K562 (cell line): ENCODE measurements around the gene FGFR4. TPM values are rescaled to one million over a fixed set of nuclear protein-coding genes. Genes with fewer than 3 reads are reported as not detected.

ENCODE experiments used
- CREB1 ChIP-seq, 2 experiments: sonication (generic) in 1 of 2; formaldehyde crosslinking in 1 of 2; IDR thresholded peaks; 2 replicates each; pipeline versions ENCODE4 v1.6.1 to v1.8.0; 2012 to 2022; ENCODE audit warnings: inconsistent platforms in 1 of 2, mild to moderate bottlenecking in 1 of 2, missing genetic modification reagents in 1 of 2, moderate library complexity in 1 of 2
- HBP1 ChIP-seq: fragments of 450-650 bp; formaldehyde crosslinking; IDR thresholded peaks from 2 replicates; pipeline ENCODE4 v1.4.0; 2022; ENCODE audit warnings: missing genetic modification characterization
- ILK ChIP-seq: fragments of 450-650 bp; IDR thresholded peaks from 2 replicates; pipeline ENCODE4 v1.6.1; 2016; ENCODE audit warnings: missing genetic modification characterization, low read depth, mild to moderate bottlenecking, missing compliant biosample characterization, moderate library complexity, borderline replicate concordance
- KDM1A ChIP-seq, 2 experiments: fragments of 450-650 bp; IDR thresholded peaks; 2 replicates each; pipeline ENCODE4 v1.6.1; 2016; ENCODE audit warnings: mild to moderate bottlenecking in 2 of 2
- KDM4B ChIP-seq, 2 experiments: fragments of 450-650 bp in 1 of 2; sonication (generic) in 1 of 2; IDR thresholded peaks; 2 replicates each; pipeline ENCODE4 v1.6.1; 2016 to 2017; ENCODE audit warnings: borderline replicate concordance in 2 of 2, antibody characterized with exemption in 1 of 2, low read depth in 1 of 2, mild to moderate bottlenecking in 1 of 2
- KHSRP ChIP-seq: fragments of 450-650 bp; IDR thresholded peaks from 2 replicates; pipeline ENCODE4 v1.6.1; 2017
- NCOA1 ChIP-seq: fragments of 450-650 bp; IDR thresholded peaks from 2 replicates; pipeline ENCODE4 v1.6.1; 2016; ENCODE audit warnings: low read depth
- REST ChIP-seq, 2 experiments: fragments of 450-650 bp; formaldehyde crosslinking in 1 of 2; IDR thresholded peaks; 2 replicates each; pipeline versions ENCODE4 v1.4.0 to v1.6.1; 2014 to 2020; ENCODE audit warnings: mild to moderate bottlenecking in 2 of 2, borderline replicate concordance in 1 of 2, low read depth in 1 of 2
- TBL1XR1 ChIP-seq, 2 experiments: IDR thresholded peaks; 2 replicates each; pipeline ENCODE4 v1.6.1; 2012; ENCODE audit warnings: improper control_type of control experiment in 2 of 2, low read length in 2 of 2, mild to moderate bottlenecking in 1 of 2
- THRB ChIP-seq: fragments of 450-650 bp; formaldehyde crosslinking; conservative IDR thresholded peaks from 2 replicates; pipeline ENCODE4 v1.4.0; 2022; ENCODE audit warnings: mild to moderate bottlenecking, missing genetic modification characterization
- XRCC5 ChIP-seq: fragments of 200-400 bp; formaldehyde crosslinking; IDR thresholded peaks from 2 replicates; pipeline ENCODE4 v1.6.1; 2017; ENCODE audit warnings: low read depth, mild to moderate bottlenecking, low read length
- ZNF282 ChIP-seq: sonication (generic); formaldehyde crosslinking; IDR thresholded peaks from 2 replicates; pipeline ENCODE4 v1.8.1; 2023; ENCODE audit warnings: missing genetic modification reagents
- polyA plus RNA-seq, 8 experiments: library from polyadenylated mRNA; depleted of rRNA in 4 of 8; stranded (reverse) in 5 of 8; unstranded in 3 of 8; fragments of >200 nt; fragmentation: Nextera tagmentation in 2 of 8; fragmentation: Illumina TruSeq in 1 of 8; extraction: Ambion mirVana in 2 of 8; extraction: Trizol in 1 of 8; gene quantifications; 2 replicates each; pipeline versions ENCODE4 v1.2.1 to v1.2.3, GENCODE V29; 2011 to 2014; ENCODE audit warnings: inconsistent platforms in 1 of 8, missing spikeins in 1 of 8
- total RNA-seq, 7 experiments: library from RNA; depleted of rRNA in 6 of 7; stranded (reverse); fragments of >200 nt in 6 of 7; fragmentation: Illumina TruSeq in 2 of 7; extraction: Trizol in 2 of 7; gene quantifications; 2 replicates each; pipeline versions ENCODE4 v1.2.1 to v1.2.3, GENCODE V29; 2011 to 2021; ENCODE audit warnings: low replicate concordance in 1 of 7
- TF ChIP-seq, protein P1 (sequence below): fragments of 200-800 bp; sonication (Bioruptor generic); IDR thresholded peaks from 2 replicates; pipeline ENCODE4 v1.6.1; 2017; ENCODE audit warnings: missing genetic modification characterization, missing compliant biosample characterization

Gene FGFR4
- total and polyA plus RNA-seq, 9 of the 15 experiments (the other 6 are each of a cell fraction or from before 2014, with no cell fraction given), result 0.76 to 35.4 (median 7.5) TPM

DNA sequence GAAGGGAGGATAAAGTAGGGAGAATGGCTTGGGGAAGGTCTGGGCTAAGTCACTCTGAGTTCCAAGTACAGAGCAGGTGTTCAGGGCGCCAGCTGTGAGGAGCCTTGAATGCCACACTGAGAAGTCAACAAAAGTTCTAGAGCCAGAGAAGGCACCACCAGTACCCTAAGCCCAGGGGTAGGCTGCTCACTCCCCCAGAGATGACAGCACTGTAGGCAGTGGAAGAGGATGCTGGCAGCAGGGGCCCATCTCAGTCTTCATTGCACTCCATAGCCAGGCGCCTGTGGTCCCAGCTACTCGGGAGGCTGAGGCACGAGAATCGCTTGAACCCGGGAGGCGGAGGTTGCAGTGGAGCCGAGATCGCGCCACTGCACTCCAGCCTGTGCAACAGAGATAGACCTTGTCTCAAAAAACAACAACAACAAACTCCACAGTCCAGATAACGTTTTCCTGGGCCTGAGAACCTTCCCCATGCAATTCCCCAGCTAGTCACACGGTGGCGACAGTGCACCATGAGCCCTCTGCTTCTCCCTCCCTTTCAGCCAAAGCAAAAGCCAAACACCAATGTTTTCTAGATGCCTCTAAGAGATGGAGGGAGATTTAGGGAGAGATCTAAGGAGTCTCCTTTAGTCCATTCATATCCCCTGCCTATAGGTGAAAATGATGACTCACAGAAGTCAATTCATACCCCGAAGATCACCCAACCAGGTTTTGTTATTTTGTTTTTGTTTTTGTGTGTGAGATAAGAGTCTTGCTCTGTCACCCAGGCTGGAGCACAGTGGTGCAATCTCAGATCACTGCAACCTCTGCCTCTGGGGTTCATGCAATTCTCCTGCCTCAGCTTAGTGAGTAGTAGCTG is 27.1 kb downstream of the FGFR4 start (continued):
- TF ChIP-seq REST (IDR thresholded peaks at IDR 0.05; ENCODE audit: borderline replicate concordance) (peak; percentile 81; the same call in 1 of the 2 replicates), REST (CRISPR knock-in tag; IDR thresholded peaks at IDR 0.05; ENCODE audit: low read depth) (no peak), CREB1 (IDR thresholded peaks at IDR 0.05) (peak; percentile 2; the same call in 1 of the 2 replicates), CREB1 (CRISPR knock-in tag; IDR thresholded peaks at IDR 0.05) (no peak), THRB (no peak), ZNF282 (CRISPR knock-in tag) (no peak), HBP1 (CRISPR knock-in tag) (no peak), ILK (tag) (no peak), KHSRP (no peak), XRCC5 (no peak), TBL1XR1 (IDR thresholded peaks at IDR 0.05; ENCODE audit: low read length in 2 of 2) (peak in 1 of 2 experiments; percentile 29; a peak in 1 of 4 replicates), KDM4B (IDR thresholded peaks at IDR 0.05; ENCODE audit: borderline replicate concordance in 2 of 2, low read depth in 1 of 2) (peak in 1 of 2 experiments; percentile 51; a peak in 1 of 4 replicates), NCOA1 (0 out of 2 replicates have a peak, but pooled peaks have one; percentile 21), KDM1A (IDR thresholded peaks at IDR 0.05) (peak; percentile 98)
- TF ChIP-seq, protein P1, sequence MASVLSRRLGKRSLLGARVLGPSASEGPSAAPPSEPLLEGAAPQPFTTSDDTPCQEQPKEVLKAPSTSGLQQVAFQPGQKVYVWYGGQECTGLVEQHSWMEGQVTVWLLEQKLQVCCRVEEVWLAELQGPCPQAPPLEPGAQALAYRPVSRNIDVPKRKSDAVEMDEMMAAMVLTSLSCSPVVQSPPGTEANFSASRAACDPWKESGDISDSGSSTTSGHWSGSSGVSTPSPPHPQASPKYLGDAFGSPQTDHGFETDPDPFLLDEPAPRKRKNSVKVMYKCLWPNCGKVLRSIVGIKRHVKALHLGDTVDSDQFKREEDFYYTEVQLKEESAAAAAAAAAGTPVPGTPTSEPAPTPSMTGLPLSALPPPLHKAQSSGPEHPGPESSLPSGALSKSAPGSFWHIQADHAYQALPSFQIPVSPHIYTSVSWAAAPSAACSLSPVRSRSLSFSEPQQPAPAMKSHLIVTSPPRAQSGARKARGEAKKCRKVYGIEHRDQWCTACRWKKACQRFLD (CRISPR knock-in tag), result no peak
